GM12892 (cell line): ENCODE data around the gene UGP2.

ENCODE experiments used
- POLR2A ChIP-seq: IDR thresholded peaks from 2 replicates; pipeline ENCODE4 v1.6.1; 2011; ENCODE audit warnings: low read depth, low read length, control low read depth
- POLR2AphosphoS5 ChIP-seq: IDR thresholded peaks from 2 replicates; pipeline ENCODE4 v1.6.1; 2011; ENCODE audit warnings: low read depth, low read length, control low read depth
- TAF1 ChIP-seq: IDR thresholded peaks from 2 replicates; pipeline ENCODE4 v1.6.1; 2011; ENCODE audit warnings: low read depth, mild to moderate bottlenecking, control low read depth, low read length, borderline replicate concordance

- TF ChIP-seq POLR2A (no peak), POLR2AphosphoS5 (no peak), TAF1 (no peak)
These were observed 31.1 kb downstream of the UGP2 start for GRCh38 chr2:63872571-63873328.
